Measurements from ENCODE around the gene PTPRT. TPM values are rescaled to one million over a fixed set of nuclear protein-coding genes. Genes with fewer than 3 reads are reported as not detected.
A peak's percentile ranks its signal among the peaks of the same experiment; 100 is the strongest.

The PTPRT gene
- total and polyA plus RNA-seq, 2 of the 13 experiments (the other 11 are each of a cell fraction or from before 2014, with no cell fraction given) = under 0.01 to 0.09 TPM

DNA sequence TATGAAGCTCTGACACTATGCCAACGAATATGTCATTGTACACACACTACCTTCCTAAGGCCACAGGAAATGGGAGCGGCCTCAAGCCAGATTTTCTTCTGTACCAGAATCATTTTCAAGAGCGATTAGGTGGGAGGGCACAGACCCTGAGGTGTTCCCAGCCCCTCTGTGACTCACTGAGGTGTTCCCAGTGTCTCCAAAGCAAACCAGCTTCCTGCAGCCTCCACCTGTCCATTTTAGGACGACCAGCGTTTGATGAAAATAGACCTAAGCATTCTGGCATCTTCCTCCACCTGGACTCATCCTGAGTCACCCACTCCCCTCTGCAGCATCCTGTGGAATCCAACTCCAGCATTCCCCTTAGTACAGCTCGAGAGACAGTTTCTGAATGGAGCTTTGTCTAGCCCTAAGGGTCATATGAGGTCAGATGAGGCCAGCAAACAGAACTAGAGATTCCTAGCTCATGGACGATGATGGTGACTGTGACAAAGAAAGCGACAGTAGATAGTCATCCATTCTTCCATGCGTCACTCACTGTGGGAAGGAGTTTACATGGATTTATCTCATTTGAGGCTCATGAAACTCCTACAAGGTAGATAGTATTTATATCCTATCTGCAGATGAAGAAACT lies 203.4 kb downstream of the PTPRT start:
- DNase-seq (ENCODE audit: low spot score) = peak; percentile 61
- ATAC-seq = peak; percentile 82
- BruUV-seq (replicated peaks) = no TSS peak
- FAIRE-seq = peak; percentile 4
- no peaks in the 10 kb centered on the region for H4K20me1 ChIP-seq (ENCODE audit: insufficient read depth, low read length)
- CTCF ChIA-PET (ENCODE audit: low intra/inter-chr PET ratio, low total read pairs) = no interaction called here
- H3K4me3 ChIP-seq (replicated peaks in 1 of 3; ENCODE audit: insufficient read depth in 1 of 3, low read depth in 2 of 3, low read length in 3 of 3) = no peak overlapping the region
- no peaks in the 10 kb centered on the region for H3K79me2 ChIP-seq (ENCODE audit: insufficient read depth, low read length)
- 13% methylated on average over 9 of the region's 9 CpGs for WGBS (ENCODE audit: low lambda C conversion rate)
- no peaks in the 10 kb centered on the region for H3K36me3 ChIP-seq (replicated peaks in 1 of 2; ENCODE audit: control insufficient read depth in 1 of 2, insufficient read depth in 2 of 2, low read length in 2 of 2)
- H3K27me3 ChIP-seq (ENCODE audit: control insufficient read depth in 1 of 2, insufficient read depth in 2 of 2, low read length in 2 of 2) = no peaks in the 10 kb centered on the region
- H3K27ac ChIP-seq (ENCODE audit: extremely low read length, insufficient read depth, low read length) = no peak overlapping the region
- H2AFZ ChIP-seq (ENCODE audit: low read length) = no peak overlapping the region
- in situ Hi-C loops (cut with HindIII; ENCODE audit: extremely low pct_ligation_motif_present, low pct_unique_long_range_greater_than_20kb) = no loop called here
- H3K4me1 ChIP-seq (ENCODE audit: insufficient read depth, low read length) = no peaks in the 10 kb centered on the region
- intact Hi-C loops (cut with micrococcal nuclease; ENCODE audit: unreplicated experiment) = no loop called here
- no peaks in the 10 kb centered on the region for H3K9me3 ChIP-seq (ENCODE audit: low read length)
- POLR2A ChIA-PET = no interaction called here
- TF ChIP-seq, protein P1, sequence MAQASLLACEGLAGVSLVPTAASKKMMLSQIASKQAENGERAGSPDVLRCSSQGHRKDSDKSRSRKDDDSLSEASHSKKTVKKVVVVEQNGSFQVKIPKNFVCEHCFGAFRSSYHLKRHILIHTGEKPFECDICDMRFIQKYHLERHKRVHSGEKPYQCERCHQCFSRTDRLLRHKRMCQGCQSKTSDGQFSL (CRISPR knock-in tag; IDR thresholded peaks at IDR 0.05) = no peak
- TF ChIP-seq CREB1 (IDR thresholded peaks at IDR 0.05) (peak; percentile 54), CREB1 (CRISPR knock-in tag; IDR thresholded peaks at IDR 0.05) (no peak), THRA (CRISPR knock-in tag; IDR thresholded peaks at IDR 0.05; ENCODE audit: borderline replicate concordance) (peak; percentile 96), NR2C2 (CRISPR knock-in tag; IDR thresholded peaks at IDR 0.05; ENCODE audit: borderline replicate concordance) (no peak), RXRA (CRISPR knock-in tag; IDR thresholded peaks at IDR 0.05) (peak; percentile 27; the same call in 1 of the 2 replicates), ZBTB21 (CRISPR knock-in tag; IDR thresholded peaks at IDR 0.05) (0 out of 2 replicates have a peak, but pooled peaks have one; percentile 28), RXRB (CRISPR knock-in tag; IDR thresholded peaks at IDR 0.05; ENCODE audit: borderline replicate concordance) (peak; percentile 80; the same call in 1 of the 2 replicates), FOSL2 (CRISPR knock-in tag; IDR thresholded peaks at IDR 0.05) (0 out of 2 replicates have a peak, but pooled peaks have one; percentile 9)
- no peak overlapping the region for H3K4me2 ChIP-seq (ENCODE audit: low read depth, low read length)
- H3K9ac ChIP-seq (ENCODE audit: insufficient read depth, low read depth, low read length) = no peak overlapping the region
